NCI-H526 treated with DMSO at 0.1 percent for 48 hours (cell line): ENCODE measurements around the gene HDAC8.
A peak's percentile ranks its signal among the peaks of the same experiment; 100 is the strongest.
"Not testable (repeated sequence)": the region's sequence is repeated elsewhere in the genome, so short reads cannot be mapped to it uniquely, and the experiment has no call there.

Experiments
- DNase-seq: peaks from one replicate; lab custom pipeline; 2025; lab: John Stamatoyannopoulos, UW

Gene HDAC8

DNA sequence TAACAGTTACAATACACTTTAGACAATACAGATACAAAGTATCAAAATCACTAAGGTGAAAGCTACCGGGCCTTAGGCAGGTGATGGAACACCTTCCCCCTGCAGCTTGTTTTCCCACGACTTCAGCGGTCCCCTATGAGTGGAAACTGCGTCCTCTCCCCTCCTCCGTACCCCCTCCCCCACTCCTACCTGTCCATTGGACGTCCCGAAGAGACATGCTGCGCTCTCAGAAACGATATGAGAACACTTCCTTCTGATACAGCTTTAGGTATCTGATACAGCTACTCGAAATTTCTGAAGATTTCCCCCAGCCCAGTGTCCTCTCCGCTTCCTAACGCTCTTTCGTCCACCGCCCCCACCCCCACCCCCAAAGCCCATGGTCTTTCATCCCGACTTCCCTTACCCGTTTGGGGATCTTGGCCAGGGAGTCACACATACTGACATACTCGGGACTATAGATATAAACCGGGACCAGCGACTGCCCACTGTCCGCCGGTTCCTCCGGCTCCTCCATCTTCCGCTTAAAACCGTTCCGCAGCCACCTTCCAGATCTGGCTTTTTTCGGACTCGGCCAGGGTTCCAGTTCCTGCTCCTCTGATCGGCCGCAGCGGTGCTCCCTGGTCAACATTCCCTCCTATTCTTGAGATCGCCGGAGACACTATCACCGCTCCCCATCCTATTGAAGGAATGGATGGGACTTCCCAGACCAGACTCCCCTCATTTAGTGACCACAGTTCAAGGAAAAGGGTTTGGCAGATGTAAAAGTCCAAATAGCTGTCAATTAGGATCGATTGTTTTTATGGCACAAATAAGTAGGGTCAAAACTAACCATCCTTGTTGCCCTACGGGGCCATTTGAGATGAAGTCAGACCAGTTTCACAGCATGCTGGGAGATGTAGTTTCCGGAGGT lies at the start of gene HDAC8:
TSS of gene HDAC8 (minus strand) at position 596 of the 910 bp plus-strand sequence. CDS start at position 514, 82 bp downstream.
- peak; percentile 85 for DNase-seq

DNA sequence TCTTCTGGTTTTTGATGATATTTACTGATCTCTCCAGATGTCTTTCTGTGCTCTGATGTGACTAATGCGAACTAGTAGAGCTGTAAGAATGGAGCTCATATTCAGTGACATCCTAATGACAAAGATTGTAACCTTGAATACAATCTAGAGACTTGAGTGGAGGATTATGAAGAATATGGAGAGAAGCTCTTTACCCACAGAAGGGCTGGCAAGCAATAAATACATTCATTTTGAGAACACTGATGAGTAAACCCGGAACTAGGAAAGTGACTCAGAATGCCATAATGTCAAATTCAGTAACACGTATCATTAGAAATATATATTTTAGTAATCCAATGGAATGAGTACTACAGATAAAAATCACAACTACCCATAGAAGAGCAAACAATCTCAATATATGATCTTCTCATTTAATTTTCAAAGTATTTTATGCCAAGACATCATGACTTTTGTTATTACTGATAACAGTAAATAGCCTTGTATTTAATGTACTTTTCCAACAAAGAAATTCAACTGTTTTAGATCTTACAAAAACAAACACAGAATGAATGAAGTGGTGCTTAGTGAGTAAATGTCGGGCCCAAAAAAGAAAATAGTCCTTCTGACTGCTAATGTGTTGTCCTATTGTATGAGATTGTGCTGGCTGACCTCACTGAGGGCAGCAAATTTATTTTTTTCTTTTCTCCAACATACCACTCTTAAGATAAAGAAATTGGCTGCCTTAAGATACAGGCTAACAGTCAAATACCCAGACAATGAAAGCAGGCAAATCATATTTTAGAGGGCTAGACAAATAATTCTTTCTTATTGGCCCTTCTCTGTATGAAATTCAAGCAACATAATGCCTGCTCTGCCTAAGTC lies 49.2 kb upstream of the HDAC8 start:
- no peak for DNase-seq

DNA sequence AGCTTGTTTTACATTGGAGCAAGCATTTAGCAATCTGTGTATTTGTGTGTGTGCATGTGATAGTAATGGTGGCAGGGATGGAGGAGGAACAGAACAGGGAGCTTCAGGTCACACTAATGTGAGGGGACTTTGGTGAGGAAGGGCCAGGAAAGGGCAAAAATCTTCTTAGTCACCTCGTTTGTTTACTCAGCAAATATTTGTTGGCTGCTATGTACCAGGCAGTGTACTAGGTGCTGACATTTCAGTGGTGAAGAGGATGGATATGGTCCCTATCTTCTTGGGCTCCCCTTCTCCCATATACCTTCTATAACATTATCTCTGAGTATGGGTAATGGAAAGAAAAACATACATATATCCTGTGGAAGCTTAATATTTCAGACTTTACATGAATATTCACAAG lies 48.5 kb upstream of the HDAC8 start:
- DNase-seq: no peak

DNA sequence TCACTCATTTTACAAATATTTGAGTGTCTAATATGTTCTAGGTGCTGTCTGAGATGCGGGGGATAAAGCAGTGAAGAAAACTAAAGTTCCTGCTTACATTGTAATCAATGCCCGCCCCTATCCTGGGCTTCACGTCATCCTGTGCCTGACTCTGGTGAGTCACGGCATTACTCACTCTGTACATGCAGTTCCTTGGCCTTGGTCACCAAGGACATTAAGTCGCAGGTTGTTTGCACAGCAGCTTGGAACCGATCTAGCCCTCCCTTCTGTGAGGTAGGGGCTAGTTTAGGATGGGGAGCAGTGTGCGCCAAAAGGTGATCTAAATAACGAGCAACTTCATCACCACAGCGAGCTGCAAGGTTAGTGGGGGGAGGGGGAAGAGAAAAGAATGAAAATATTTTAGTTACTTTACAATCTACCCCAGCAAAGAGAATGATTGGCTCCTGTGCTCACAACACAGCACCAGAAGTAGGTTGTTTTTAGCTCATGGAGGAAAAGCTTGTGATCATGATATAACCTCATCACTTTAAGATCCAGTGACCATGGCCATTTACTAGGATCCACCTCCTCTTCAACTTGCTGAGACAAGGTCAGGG lies 48.0 kb upstream of the HDAC8 start:
- no peak for DNase-seq

DNA sequence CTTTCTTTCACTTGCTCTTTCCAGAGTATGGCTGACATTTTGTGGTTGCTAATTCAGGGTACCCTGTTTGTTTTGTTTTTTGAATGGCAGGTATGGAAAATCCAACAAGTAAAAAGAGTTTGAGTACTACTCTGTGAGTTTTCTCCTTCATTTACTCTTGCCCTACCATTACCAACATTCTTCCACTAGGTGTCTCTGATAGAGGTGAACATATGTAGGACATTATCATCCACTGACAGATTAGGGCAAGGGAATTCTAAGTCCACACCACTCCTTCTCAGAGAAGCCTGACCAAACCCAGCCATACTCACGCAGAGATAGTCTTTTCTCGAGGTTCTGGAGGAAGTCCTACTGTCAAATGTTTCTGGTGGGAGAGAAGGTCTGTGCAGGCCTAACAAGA lies 36.7 kb upstream of the HDAC8 start:
- DNase-seq: no peak

DNA sequence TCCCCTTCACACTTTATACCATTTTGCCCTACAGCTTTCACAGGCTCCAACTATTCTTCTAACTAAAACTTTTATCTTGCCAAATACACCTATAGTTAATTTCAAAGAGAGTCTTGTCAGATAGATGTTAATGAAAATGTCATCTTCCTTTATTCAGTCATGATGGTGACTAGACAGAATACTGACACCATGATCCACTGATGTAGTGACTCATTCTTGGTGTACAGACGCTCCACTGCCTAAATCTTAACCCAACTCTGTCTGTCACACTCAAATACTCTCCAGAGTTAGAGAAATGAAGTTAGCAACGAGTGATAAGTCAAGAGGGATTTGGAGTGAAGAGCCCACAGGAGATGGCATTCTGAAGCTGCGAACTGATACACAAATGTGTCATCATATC lies 32.1 kb upstream of the HDAC8 start:
- no peak for DNase-seq

DNA sequence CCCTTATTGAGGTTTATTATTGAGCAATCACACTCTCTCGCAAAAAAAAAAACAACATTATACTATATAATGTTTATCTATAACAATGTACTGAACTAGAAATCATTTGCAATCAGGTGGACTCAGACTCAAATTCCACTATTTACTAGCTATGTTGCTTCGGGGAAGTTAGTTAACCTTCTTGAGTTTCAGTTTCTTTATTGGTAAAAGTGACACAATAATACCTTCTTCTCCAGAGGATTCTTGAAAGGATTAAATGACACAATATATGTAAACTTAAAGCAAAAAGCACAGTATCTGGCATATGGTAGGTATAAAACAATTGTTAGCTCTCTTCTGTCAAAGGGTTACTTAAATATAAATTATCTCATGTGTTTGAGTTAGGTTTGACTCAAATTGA lies 31.5 kb upstream of the HDAC8 start:
- no peak for DNase-seq

DNA sequence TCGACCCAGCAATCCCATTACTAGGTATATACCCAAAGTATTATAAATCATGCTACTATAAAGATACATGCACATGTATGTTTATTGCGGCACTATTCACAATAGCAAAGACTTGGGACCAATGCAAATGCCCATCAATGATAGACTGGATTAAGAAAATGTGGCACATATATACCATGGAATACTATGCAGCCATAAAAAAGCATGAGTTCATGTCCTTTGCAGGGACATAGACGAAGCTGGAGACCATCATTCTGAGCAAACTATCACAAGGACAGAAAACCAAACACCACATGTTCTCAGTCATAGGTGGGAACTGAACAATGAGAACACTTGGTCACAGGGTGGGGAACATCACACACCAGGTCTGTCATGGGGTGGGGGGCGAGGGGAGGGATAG lies 18.4 kb upstream of the HDAC8 start:
- not testable (repeated sequence) for DNase-seq

DNA sequence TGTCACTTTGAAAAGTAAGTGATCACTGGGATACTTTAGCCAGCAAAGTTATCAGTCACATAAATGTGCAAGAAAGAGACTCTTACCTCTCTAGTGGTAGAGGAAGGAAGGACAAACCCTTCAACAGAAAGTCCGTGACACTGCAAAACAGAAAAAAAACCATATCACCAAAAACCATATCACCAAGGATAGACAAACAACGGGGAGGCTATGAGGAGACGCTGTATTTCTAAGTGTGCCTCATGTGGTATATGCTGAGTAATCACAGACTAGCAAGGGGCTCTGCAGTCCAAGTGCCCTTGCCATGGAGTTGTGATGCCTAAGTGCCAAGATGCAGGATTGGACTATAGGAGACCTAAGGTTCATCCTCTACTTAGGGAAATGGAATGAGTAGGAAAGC lies 11.5 kb upstream of the HDAC8 start:
- DNase-seq: no peak

DNA sequence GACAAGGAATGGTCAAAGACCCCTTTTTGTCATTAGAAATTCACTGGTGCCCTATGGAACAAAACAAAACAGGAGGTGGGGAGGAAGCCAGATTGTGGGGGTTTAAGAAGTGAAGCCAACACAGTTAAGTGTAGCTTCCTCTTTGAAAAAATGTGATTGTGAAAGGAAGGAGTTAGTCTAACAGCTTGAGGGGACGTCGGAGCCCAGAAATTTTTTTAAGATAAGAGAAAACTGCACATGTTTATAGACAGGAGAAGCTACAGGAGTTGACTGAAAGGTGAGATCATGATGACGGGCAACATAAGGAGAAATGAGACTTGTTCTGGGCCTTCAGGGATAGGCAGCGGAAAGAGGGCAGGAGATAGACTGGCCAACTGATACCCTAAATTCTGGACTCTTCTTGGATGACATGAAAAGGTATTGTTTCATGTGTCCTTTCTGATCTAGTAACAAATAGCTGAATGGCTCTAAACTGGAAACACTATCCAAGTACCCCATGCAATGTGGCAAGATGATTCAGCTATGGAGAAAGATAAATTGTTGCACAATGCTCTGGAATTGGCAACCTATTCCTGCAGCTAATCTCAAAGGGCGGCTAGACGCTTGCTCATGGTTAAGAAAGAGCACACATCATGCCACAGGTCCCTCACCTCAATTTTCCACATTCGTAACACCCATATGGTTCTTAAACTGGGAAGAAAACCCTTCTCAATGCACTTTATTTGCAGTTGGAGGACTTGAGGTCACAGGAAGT lies 3.7 kb upstream of the HDAC8 start:
- no peak for DNase-seq

DNA sequence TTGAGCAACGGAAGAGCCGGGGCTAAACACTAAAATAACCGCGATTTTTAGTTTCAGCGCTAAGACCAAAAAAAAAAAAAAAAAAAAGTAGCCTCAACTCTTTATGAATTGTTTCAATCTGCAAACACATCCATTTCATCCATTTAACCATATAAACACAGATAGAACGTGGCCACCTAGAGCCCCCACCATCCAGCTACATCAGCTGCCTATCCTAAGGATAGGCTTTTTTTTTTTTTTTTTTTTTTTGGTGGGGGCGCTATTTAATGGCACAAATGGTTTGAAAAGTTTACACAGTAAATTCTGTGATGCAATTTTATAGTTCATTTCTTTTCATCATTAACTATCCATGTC lies 492 bp upstream of the HDAC8 start:
- DNase-seq: no peak

DNA sequence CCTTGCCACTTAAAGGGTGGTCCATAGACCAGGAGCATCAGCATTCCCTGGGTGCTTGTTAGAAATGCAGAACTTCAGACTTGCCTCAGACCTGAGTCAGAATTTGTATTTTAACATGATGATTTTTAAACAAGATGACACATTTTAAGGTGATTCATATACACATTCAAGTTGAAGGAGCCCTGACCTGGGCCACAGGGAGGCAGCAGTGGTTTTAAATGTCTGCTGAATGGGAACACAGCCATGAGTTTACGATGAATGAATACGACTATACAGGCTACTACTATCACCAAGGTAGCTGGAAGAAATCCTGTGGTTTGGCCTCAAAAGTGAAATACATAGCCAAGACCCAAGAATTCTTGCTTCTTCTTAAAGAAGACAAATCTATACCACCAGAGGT lies 2.9 kb downstream of the HDAC8 start:
- no peak for DNase-seq

DNA sequence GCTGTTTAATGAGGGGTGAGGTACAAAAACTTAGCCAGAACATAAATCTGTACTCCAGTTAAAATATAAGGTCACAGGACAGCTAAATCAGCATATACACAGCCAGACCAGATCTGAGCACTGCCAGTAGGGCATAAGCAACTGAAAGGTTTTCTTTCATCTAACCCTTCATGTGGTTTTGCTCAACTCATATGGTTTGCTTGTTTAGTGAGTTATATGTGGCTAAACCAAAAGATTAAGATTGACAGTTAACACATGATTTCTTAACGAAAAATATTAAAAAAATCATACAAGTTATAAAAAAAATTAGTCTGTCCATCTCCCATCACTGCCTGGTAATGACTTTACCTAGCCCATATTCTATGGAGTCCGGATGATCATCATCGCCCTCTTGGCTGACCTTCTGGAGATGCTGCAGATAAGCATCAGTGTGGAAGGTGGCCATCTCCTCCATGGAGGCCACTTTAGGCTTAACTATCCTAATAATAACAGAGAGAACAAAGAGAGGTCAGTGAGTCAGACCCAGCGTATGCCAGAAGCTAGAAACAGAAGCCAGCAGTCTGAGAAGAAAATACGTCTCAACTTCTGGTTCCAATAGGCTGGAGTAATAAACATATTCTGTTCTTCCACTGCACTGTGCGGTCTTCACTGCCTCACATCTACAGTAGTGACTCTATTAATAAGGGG lies 4.1 kb downstream of the HDAC8 start:
- no peak for DNase-seq

DNA sequence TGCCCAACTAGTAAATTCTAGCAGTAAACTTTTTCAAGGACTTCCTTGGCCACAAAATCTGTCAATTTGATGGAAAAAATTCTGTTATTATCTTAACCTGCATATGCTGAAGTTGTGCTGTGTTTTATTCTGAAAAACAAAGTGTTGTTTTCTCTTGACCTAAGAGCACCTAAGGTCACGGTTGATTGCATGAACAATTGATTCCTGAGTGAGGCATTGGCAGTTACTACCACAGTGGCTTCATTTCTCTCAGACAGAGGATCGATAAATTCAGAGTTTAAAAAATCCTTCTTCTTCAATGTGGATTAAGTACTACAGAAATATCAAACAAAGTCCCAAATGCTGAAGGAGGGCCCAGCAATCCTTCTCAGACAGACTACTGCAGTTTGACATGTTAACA lies 6.2 kb downstream of the HDAC8 start:
- no peak for DNase-seq

DNA sequence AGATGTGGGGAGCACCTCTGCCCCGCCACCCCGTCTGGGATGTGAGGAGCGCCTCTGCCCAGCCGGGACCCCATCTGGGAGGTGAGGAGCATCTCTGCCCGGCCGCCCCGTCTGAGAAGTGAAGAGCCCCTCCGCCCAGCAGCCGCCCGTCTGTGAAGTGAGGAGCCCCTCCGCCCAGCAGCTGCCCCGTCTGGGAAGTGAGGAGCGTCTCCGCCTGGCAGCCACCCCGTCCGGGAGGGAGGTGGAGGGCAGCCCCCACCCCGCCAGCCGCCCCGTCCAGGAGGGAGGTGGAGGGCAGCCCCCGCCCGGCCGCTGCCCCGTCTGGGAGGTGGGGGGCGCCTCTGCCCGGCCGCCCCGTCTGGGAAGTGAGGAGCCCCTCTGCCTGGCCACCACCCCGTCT lies 13.0 kb downstream of the HDAC8 start:
- not testable (repeated sequence) for DNase-seq

DNA sequence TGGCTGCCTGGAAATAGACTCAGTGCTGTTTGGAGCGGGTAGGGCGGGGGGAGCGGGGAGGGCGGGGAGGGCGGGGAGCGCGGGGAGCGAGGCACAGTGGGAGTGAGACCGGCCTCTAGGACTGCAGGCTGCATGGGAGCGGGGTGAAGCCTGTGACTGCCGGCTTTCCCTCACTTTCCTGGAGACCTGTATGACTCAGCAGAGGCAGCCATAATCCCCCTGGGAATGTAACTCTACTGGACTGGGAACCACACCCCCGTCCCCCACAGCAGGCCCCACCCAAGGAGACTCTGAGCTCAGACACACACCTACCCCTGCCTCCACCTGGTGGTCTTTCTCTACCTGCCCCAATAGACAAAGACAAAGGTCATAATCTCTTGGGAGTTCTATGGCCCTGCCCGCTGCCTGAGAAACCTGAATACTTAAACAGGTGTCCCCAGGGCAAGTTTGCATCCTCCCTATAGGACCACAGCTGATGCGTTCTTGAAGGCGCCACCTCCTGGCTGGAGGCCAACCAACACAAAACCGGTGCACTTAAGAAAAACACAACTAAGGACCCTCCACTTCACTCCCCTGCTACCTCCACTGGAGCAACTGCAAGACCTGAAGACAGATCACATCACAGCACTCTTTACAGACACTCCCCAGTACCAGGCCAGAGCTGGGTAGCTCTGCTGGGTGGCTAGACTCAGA lies 18.0 kb downstream of the HDAC8 start:
- no peak for DNase-seq

DNA sequence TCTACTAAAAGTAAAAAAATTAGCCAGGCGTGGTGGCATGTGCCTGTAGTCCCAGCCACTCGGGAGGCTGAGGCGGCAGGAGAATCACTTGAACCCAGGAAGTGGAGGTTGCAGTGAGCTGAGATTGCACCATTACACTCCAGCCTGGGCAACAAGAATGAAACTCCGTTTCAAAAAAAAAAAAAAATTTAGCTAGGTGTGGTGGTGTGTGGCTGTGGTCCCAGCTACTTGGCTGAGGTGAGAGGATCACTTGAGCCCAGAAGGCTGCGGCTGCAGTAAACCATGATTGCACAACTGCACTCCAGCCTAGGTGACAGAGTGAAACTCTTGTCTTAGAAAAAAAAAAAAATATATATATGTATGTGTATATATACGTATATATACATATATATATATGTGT lies 20.2 kb downstream of the HDAC8 start:
- not testable (repeated sequence) for DNase-seq

DNA sequence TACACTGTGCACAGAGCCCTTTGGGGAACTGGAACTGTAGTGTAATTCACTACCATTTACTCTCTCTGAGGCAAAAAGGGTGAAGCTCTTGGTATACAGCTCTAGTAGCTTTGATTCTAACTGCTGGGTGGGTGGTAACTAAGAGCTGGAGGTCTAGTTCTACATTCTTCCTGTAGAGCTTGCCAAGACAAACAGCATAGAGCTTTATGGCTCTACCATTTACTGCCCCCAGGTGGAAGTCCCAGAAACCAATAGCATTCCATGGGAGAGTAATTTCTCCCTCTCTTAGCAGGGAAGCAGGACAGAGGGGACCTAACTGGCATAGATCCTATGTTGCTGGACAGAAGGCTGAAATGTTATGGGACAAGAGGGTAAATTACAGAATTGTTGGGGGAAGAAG lies 26.7 kb downstream of the HDAC8 start:
- no peak for DNase-seq

DNA sequence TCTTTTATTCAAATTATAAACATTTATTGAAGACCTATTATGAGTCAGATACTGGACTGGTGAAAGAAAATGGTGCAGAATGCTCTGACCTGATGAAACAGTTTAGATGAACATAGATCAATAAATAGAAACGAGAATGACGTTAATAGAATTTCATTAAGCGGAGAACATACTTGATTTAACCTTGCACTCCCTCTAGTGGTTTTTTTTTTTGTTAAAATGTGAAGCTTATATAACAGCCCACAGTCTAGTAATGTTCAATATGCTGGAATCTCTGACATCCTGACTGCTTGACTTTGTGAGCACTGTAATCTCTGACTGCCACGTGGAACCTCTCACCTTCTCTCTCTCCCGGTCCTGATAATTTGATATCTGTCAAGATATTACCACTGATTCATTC lies 32.3 kb downstream of the HDAC8 start:
- peak; percentile 9 for DNase-seq

DNA sequence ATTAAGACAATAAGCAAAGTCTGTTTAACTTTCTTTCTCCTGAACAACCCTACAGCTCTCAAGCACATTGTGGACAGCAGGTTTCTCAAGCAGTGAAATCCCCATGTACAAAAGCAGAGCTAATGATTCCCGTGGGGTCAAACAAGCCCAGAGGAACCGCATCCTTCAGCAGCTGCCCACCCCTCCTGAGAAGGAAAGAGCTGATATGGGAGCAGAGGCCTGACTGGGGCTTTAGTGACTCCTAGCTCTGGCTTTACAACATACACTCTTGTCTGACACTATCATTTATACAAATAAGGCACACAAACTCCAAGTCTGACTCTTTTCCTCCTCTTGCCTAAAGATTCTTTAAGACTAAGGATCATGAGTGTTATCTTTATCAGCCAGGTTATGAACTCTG lies 32.8 kb downstream of the HDAC8 start:
- DNase-seq: peak; percentile 12

DNA sequence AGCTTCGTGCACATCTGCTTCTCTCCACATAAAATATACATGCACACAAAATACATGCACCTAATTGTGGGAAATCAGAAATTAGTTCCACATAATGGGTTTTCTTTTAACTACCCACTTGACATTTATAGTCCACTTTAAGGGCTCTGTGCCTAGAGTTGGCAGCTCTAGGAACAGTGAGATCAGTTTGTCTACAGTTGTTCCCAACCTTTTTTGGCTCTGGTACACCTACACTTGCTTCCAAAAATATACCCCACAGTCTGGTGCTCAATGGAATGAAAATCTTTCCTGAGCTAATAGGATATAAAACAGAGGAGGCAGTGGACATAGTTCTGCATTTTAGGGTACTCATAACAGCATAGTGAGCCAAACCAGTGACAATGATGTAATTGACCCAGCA lies 36.1 kb downstream of the HDAC8 start:
- no peak for DNase-seq
